Ishikawa (cell line): Measurements from ENCODE around the gene YJEFN3.

Experiments used
- CEBPB ChIP-seq: IDR thresholded peaks from 2 replicates; pipeline ENCODE4 v1.6.1; 2012
- CREB1 ChIP-seq: IDR thresholded peaks from 2 replicates; pipeline ENCODE4 v1.6.1; 2012; ENCODE audit warnings: low read depth
- EGR1 ChIP-seq: IDR thresholded peaks from 2 replicates; pipeline ENCODE4 v1.6.1; 2012
- EP300 ChIP-seq: IDR thresholded peaks from 2 replicates; pipeline ENCODE4 v1.6.1; 2012; ENCODE audit warnings: borderline replicate concordance
- FOXM1 ChIP-seq: IDR thresholded peaks from 2 replicates; pipeline ENCODE4 v1.6.1; 2012; ENCODE audit warnings: low read depth, borderline replicate concordance
- RAD21 ChIP-seq: IDR thresholded peaks from 2 replicates; pipeline ENCODE4 v1.6.1; 2012; ENCODE audit warnings: low read depth
- TAF1 ChIP-seq: IDR thresholded peaks from 2 replicates; pipeline ENCODE4 v1.6.1; 2012; ENCODE audit warnings: low read depth, mild to moderate bottlenecking
- TCF12 ChIP-seq: IDR thresholded peaks from 2 replicates; pipeline ENCODE4 v1.6.1; 2012; ENCODE audit warnings: low read depth
- TEAD4 ChIP-seq: IDR thresholded peaks from 2 replicates; pipeline ENCODE4 v1.6.1; 2012
- YY1 ChIP-seq: IDR thresholded peaks from 2 replicates; pipeline ENCODE4 v1.6.1; 2012; ENCODE audit warnings: low read depth
- ZBTB7A ChIP-seq: IDR thresholded peaks from 2 replicates; pipeline ENCODE4 v1.6.1; 2012; ENCODE audit warnings: low read depth
- TF ChIP-seq, protein P1 (sequence below): IDR thresholded peaks from 2 replicates; pipeline ENCODE4 v1.6.1; 2012
- TF ChIP-seq, protein P2 (sequence below): IDR thresholded peaks from 2 replicates; pipeline ENCODE4 v1.6.1; 2012; ENCODE audit warnings: low read depth, mild to moderate bottlenecking
- TF ChIP-seq, protein P3 (sequence below): IDR thresholded peaks from 2 replicates; pipeline ENCODE4 v1.6.1; 2012

DNA sequence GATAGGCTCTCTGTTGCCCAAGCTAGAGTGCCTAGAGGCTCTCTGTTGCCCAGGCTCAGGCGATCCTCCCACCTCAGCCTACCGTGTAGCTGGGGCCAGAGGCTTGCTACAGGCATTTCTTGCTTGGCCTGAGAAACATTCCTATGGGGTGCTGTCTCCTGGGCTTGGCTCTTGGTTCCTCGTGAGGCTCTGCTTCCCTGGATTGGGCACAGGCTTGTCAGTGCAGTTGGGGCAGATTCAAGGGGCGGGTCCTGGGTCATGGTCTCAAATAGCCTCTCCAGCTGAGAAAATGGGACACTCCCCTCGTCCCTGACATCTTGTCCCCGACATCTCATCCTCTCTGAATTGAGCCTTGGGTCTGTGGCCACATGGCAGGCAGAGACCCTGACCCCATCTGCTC lies 18.3 kb upstream of the YJEFN3 start:
- TF ChIP-seq, protein P1, sequence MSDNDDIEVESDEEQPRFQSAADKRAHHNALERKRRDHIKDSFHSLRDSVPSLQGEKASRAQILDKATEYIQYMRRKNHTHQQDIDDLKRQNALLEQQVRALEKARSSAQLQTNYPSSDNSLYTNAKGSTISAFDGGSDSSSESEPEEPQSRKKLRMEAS: no peak
- TF ChIP-seq EP300: no peak
- TF ChIP-seq CEBPB: no peak
- TF ChIP-seq ZBTB7A: no peak
- no peak for TF ChIP-seq RAD21
- no peak for TF ChIP-seq FOXM1
- no peak for TF ChIP-seq CREB1
- TF ChIP-seq YY1: no peak
- TF ChIP-seq, protein P2, sequence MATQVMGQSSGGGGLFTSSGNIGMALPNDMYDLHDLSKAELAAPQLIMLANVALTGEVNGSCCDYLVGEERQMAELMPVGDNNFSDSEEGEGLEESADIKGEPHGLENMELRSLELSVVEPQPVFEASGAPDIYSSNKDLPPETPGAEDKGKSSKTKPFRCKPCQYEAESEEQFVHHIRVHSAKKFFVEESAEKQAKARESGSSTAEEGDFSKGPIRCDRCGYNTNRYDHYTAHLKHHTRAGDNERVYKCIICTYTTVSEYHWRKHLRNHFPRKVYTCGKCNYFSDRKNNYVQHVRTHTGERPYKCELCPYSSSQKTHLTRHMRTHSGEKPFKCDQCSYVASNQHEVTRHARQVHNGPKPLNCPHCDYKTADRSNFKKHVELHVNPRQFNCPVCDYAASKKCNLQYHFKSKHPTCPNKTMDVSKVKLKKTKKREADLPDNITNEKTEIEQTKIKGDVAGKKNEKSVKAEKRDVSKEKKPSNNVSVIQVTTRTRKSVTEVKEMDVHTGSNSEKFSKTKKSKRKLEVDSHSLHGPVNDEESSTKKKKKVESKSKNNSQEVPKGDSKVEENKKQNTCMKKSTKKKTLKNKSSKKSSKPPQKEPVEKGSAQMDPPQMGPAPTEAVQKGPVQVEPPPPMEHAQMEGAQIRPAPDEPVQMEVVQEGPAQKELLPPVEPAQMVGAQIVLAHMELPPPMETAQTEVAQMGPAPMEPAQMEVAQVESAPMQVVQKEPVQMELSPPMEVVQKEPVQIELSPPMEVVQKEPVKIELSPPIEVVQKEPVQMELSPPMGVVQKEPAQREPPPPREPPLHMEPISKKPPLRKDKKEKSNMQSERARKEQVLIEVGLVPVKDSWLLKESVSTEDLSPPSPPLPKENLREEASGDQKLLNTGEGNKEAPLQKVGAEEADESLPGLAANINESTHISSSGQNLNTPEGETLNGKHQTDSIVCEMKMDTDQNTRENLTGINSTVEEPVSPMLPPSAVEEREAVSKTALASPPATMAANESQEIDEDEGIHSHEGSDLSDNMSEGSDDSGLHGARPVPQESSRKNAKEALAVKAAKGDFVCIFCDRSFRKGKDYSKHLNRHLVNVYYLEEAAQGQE: no peak
- TF ChIP-seq TAF1: no peak
- TF ChIP-seq, protein P3, sequence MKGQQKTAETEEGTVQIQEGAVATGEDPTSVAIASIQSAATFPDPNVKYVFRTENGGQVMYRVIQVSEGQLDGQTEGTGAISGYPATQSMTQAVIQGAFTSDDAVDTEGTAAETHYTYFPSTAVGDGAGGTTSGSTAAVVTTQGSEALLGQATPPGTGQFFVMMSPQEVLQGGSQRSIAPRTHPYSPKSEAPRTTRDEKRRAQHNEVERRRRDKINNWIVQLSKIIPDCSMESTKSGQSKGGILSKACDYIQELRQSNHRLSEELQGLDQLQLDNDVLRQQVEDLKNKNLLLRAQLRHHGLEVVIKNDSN: no peak
- TF ChIP-seq EGR1: no peak
- no peak for TF ChIP-seq TEAD4
- no peak for TF ChIP-seq TCF12
